GM23338 (cell line): ENCODE results near the gene LRRFIP1. TPM values are rescaled to one million over a fixed set of nuclear protein-coding genes. Genes with fewer than 3 reads are reported as not detected.
A peak's percentile ranks its signal among the peaks of the same experiment; 100 is the strongest.

Experiments used
- ATAC-seq: fragments of 200-7000 bp; cut with Tn5 transposase; 3 replicates; pipeline ENCODE4 v1.9.1; 2020
- DNase-seq: peaks from one replicate; pipeline ENCODE4 v3.0.0-alpha.2; 2015; ENCODE audit warnings: low spot score
- H2AFZ ChIP-seq: fragments of 200-600 bp; sonication (generic); 2 replicates; pipeline ENCODE4 v1.8.0; 2016; ENCODE audit warnings: antibody characterized with exemption, mild to moderate bottlenecking, moderate library complexity
- H3F3A ChIP-seq: fragments of 200-600 bp; sonication (generic); replicated peaks from 2 replicates; pipeline ENCODE4 v1.8.0; 2017; ENCODE audit warnings: antibody characterized with exemption, mixed run types, low read depth
- H3K27ac ChIP-seq: fragments of 200-600 bp; sonication (generic); 2 replicates; pipeline ENCODE4 v1.6.1; 2016; ENCODE audit warnings: low read depth
- H3K27me3 ChIP-seq: fragments of 200-600 bp; sonication (generic); 2 replicates; pipeline ENCODE4 v1.8.0; 2016; ENCODE audit warnings: mild to moderate bottlenecking, mixed run types, moderate library complexity; ENCODE audit not compliant: insufficient read depth
- H3K36me3 ChIP-seq: fragments of 200-600 bp; sonication (generic); 2 replicates; pipeline ENCODE4 v1.8.0; 2016; ENCODE audit warnings: mild to moderate bottlenecking; ENCODE audit not compliant: insufficient read depth
- H3K4me1 ChIP-seq: fragments of 200-600 bp; sonication (generic); 2 replicates; pipeline ENCODE4 v1.8.0; 2016; ENCODE audit warnings: mild to moderate bottlenecking, moderate library complexity; ENCODE audit not compliant: insufficient read depth
- H3K4me2 ChIP-seq: fragments of 200-600 bp; sonication (generic); 2 replicates; pipeline ENCODE4 v1.7.1; 2017; ENCODE audit warnings: mixed run types
- H3K4me3 ChIP-seq: fragments of 200-600 bp; sonication (generic); 2 replicates; pipeline ENCODE4 v1.6.1; 2016; ENCODE audit warnings: mixed run types
- H3K79me2 ChIP-seq: fragments of 200-600 bp; sonication (generic); replicated peaks from 2 replicates; pipeline ENCODE4 v1.8.0; 2017; ENCODE audit warnings: mild to moderate bottlenecking; ENCODE audit not compliant: insufficient read depth
- H3K9me2 ChIP-seq: fragments of 200-600 bp; sonication (generic); 2 replicates; pipeline ENCODE4 v1.8.0; 2017; ENCODE audit not compliant: insufficient read depth
- H4K20me1 ChIP-seq: fragments of 200-600 bp; sonication (generic); replicated peaks from 2 replicates; pipeline ENCODE4 v1.8.0; 2017; ENCODE audit warnings: mild to moderate bottlenecking; ENCODE audit not compliant: insufficient read depth
- H3K27ac Mint-ChIP-seq: 2 replicates; pipeline ENCODE4 v1.8.0; 2020; ENCODE audit warnings: inconsistent platforms, mild to moderate bottlenecking, moderate library complexity, mixed read lengths
- H3K27me3 Mint-ChIP-seq: 3 replicates; pipeline ENCODE4 v1.8.0; 2022; ENCODE audit warnings: low read depth, mild to moderate bottlenecking, moderate library complexity, mixed read lengths, inconsistent platforms; ENCODE audit not compliant: insufficient read depth, poor library complexity
- H3K36me3 Mint-ChIP-seq: 3 replicates; pipeline ENCODE4 v1.8.0; 2021; ENCODE audit warnings: low read depth, mild to moderate bottlenecking, inconsistent platforms, moderate library complexity, mixed read lengths
- H3K4me1 Mint-ChIP-seq: 3 replicates; pipeline ENCODE4 v1.8.0; 2020; ENCODE audit warnings: mild to moderate bottlenecking, inconsistent platforms, mixed read lengths
- H3K4me3 Mint-ChIP-seq: 3 replicates; pipeline ENCODE4 v1.8.0; 2021; ENCODE audit warnings: moderate library complexity, mild to moderate bottlenecking, inconsistent platforms, mixed read lengths
- H3K9me3 Mint-ChIP-seq: 3 replicates; pipeline ENCODE4 v1.8.0; 2020; ENCODE audit warnings: moderate library complexity, mild to moderate bottlenecking, inconsistent platforms, mixed read lengths
- CREB1 ChIP-seq: fragments of 250-450 bp; sonication (Bioruptor Pico); IDR thresholded peaks from 2 replicates; pipeline ENCODE4 v1.5.0; 2020; ENCODE audit warnings: low read depth, mild to moderate bottlenecking, moderate library complexity
- EZH2 ChIP-seq: fragments of 200-600 bp; sonication (generic); IDR thresholded peaks from one replicate; pipeline ENCODE4 v1.8.0; 2017; ENCODE audit warnings: antibody characterized with exemption, mild to moderate bottlenecking, low read depth; ENCODE audit not compliant: unreplicated experiment
- EZH2phosphoT487 ChIP-seq: fragments of 200-600 bp; sonication (generic); IDR thresholded peaks from one replicate; pipeline ENCODE4 v1.8.1; 2018; ENCODE audit warnings: antibody characterized with exemption; ENCODE audit not compliant: unreplicated experiment
- JUNB ChIP-seq: IDR thresholded peaks from one replicate; pipeline ENCODE4 v1.6.1; 2016; ENCODE audit warnings: antibody characterized with exemption; ENCODE audit not compliant: unreplicated experiment
- NANOG ChIP-seq: IDR thresholded peaks from 2 replicates; pipeline ENCODE4 v1.6.1; 2016; ENCODE audit warnings: antibody characterized with exemption, borderline replicate concordance
- POLR2AphosphoS5 ChIP-seq: IDR thresholded peaks from 2 replicates; pipeline ENCODE4 v1.6.1; 2016; ENCODE audit warnings: antibody characterized with exemption, low read depth
- REST ChIP-seq: IDR thresholded peaks from one replicate; pipeline ENCODE4 v1.6.1; 2018; ENCODE audit warnings: antibody characterized with exemption; ENCODE audit not compliant: unreplicated experiment
- STAT1 ChIP-seq: IDR thresholded peaks from one replicate; pipeline ENCODE4 v1.6.1; 2016; ENCODE audit warnings: antibody characterized with exemption; ENCODE audit not compliant: unreplicated experiment
- ZNF114 ChIP-seq: fragments of 250-450 bp; sonication (Bioruptor Pico); IDR thresholded peaks from 2 replicates; pipeline ENCODE4 v1.5.0; 2020; ENCODE audit warnings: mild to moderate bottlenecking, moderate library complexity
- ZNF331 ChIP-seq: fragments of 250-450 bp; sonication (Bioruptor Pico); IDR thresholded peaks from 2 replicates; pipeline ENCODE4 v1.5.0; 2020; ENCODE audit warnings: low read depth, mild to moderate bottlenecking, moderate library complexity
- ZNF462 ChIP-seq: fragments of 250-450 bp; sonication (Bioruptor Pico); IDR thresholded peaks from 2 replicates; pipeline ENCODE4 v1.5.0; 2020; ENCODE audit warnings: mild to moderate bottlenecking, moderate library complexity
- polyA plus RNA-seq: library from polyadenylated mRNA; unstranded; fragments of >200 nt; fragmentation: Nextera tagmentation; extraction: Ambion mirVana; gene quantifications from 2 replicates; pipeline ENCODE4 v1.2.1, GENCODE V29; 2016
- total RNA-seq: library from RNA; depleted of rRNA; stranded (reverse); fragments of >200 nt; shearing (Covaris generic); gene quantifications from 2 replicates; pipeline ENCODE4 v1.2.3, GENCODE V29; 2014
- TF ChIP-seq, protein P1 (sequence below): IDR thresholded peaks from 2 replicates; pipeline ENCODE4 v1.6.1; 2016; ENCODE audit warnings: antibody characterized with exemption
- TF ChIP-seq, protein P2 (sequence below), 2 experiments: fragments of 200-600 bp in 1 of 2; sonication (generic) in 1 of 2; conservative IDR thresholded peaks; 2 replicates each; pipeline versions ENCODE4 v1.5.1 to v1.6.1; 2016 to 2017; ENCODE audit warnings: antibody characterized with exemption in 2 of 2, low read depth in 2 of 2, mild to moderate bottlenecking in 2 of 2, moderate library complexity in 1 of 2

The LRRFIP1 gene
- total and polyA plus RNA-seq, 2 experiments from 2014 or later = 59.6 to 178 TPM

GRCh38 chr2:237706257-237706656, 78.9 kb downstream of the LRRFIP1 start:
- Histone ChIP-seq H2AFZ (no peak overlapping the region), H3K4me2 (no peak overlapping the region), H3K36me3 (no peaks in the 10 kb centered on the region), H3K27ac (no peak overlapping the region; the same call in 1 of the 2 replicates), H3K79me2 (peaks cover 95% of the 10 kb centered on the region), H3K9me2 (no peaks in the 10 kb centered on the region), H3K4me3 (no peak overlapping the region), H4K20me1 (peaks cover 21% of the 10 kb centered on the region), H3F3A (peaks cover 11% of the 10 kb centered on the region; the same call in 1 of the 2 replicates), H3K27me3 (no peaks in the 10 kb centered on the region), H3K4me1 (peaks cover 36% of the 10 kb centered on the region)
- Mint-ChIP-seq H3K27me3 (peaks cover 18% of the 10 kb centered on the region), H3K4me1 (peaks cover 60% of the 10 kb centered on the region), H3K27ac (peak overlapping the region; percentile 56; the same call in 1 of the 2 replicates), H3K4me3 (no peak overlapping the region), H3K36me3 (peaks cover 12% of the 10 kb centered on the region), H3K9me3 (no peaks in the 10 kb centered on the region)
- ATAC-seq = no peak
- no peak for TF ChIP-seq REST
- no peak for TF ChIP-seq JUNB
- no peak for TF ChIP-seq EZH2phosphoT487
- TF ChIP-seq ZNF114 (CRISPR knock-in tag) = no peak
- TF ChIP-seq, protein P1, sequence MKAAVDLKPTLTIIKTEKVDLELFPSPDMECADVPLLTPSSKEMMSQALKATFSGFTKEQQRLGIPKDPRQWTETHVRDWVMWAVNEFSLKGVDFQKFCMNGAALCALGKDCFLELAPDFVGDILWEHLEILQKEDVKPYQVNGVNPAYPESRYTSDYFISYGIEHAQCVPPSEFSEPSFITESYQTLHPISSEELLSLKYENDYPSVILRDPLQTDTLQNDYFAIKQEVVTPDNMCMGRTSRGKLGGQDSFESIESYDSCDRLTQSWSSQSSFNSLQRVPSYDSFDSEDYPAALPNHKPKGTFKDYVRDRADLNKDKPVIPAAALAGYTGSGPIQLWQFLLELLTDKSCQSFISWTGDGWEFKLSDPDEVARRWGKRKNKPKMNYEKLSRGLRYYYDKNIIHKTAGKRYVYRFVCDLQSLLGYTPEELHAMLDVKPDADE = no peak
- TF ChIP-seq ZNF462 (CRISPR knock-in tag) = no peak
- TF ChIP-seq, protein P2, sequence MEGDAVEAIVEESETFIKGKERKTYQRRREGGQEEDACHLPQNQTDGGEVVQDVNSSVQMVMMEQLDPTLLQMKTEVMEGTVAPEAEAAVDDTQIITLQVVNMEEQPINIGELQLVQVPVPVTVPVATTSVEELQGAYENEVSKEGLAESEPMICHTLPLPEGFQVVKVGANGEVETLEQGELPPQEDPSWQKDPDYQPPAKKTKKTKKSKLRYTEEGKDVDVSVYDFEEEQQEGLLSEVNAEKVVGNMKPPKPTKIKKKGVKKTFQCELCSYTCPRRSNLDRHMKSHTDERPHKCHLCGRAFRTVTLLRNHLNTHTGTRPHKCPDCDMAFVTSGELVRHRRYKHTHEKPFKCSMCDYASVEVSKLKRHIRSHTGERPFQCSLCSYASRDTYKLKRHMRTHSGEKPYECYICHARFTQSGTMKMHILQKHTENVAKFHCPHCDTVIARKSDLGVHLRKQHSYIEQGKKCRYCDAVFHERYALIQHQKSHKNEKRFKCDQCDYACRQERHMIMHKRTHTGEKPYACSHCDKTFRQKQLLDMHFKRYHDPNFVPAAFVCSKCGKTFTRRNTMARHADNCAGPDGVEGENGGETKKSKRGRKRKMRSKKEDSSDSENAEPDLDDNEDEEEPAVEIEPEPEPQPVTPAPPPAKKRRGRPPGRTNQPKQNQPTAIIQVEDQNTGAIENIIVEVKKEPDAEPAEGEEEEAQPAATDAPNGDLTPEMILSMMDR (conservative IDR thresholded peaks at IDR 0.05; ENCODE audit: low read depth in 2 of 2) = no peak
- TF ChIP-seq POLR2AphosphoS5 = no peak
- no peak for TF ChIP-seq EZH2
- no peak for TF ChIP-seq ZNF331 (CRISPR knock-in tag)
- TF ChIP-seq NANOG = no peak
- TF ChIP-seq CREB1 (CRISPR knock-in tag) = no peak
- no peak for TF ChIP-seq STAT1
- DNase-seq = no peak
